HG02623 (cell line): ENCODE measurements around the gene CUX1.

ENCODE experiments used
- ATAC-seq: cut with Tn5 transposase; IDR thresholded peaks from one replicate; pipeline ENCODE4 v1.9.1; 2021; ENCODE audit warnings: moderate library complexity; ENCODE audit not compliant: unreplicated experiment

Gene CUX1

GRCh38 chr7:101952355-101953247, 135.2 kb downstream of the CUX1 start:
- ATAC-seq, result no peak

- no peak for ATAC-seq
Observed at GRCh38 chr7:101953248-101953819, 135.9 kb downstream of the CUX1 start.

- ATAC-seq, result no peak
Observed at GRCh38 chr7:101954499-101954898, 137.1 kb downstream of the CUX1 start.

GRCh38 chr7:101956130-101956529, 138.7 kb downstream of the CUX1 start:
- no peak for ATAC-seq

- no peak for ATAC-seq
Observed at GRCh38 chr7:101957744-101958525, 140.5 kb downstream of the CUX1 start.

GRCh38 chr7:101959342-101959741, 141.9 kb downstream of the CUX1 start:
- no peak for ATAC-seq

DNA sequence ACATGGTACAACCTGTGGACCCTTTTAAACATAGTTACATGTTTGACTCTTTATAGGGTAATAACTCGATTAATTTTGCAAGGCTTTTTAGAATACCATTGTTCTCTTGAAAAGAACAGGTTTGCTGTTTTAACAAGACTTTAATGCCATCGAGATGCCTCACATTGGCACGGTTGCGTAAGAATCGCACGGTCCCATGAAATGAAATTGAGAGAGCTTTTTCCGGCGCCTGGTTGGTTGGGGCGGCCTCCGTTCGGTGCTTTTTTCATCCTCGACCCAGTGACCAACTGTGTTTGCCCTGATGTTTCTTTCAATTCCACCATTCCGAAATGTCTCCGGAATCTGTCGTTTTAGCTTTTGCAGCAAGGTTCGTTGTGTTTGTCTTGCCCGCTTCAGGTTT, 142.4 kb downstream of the CUX1 start:
- no peak for ATAC-seq

DNA sequence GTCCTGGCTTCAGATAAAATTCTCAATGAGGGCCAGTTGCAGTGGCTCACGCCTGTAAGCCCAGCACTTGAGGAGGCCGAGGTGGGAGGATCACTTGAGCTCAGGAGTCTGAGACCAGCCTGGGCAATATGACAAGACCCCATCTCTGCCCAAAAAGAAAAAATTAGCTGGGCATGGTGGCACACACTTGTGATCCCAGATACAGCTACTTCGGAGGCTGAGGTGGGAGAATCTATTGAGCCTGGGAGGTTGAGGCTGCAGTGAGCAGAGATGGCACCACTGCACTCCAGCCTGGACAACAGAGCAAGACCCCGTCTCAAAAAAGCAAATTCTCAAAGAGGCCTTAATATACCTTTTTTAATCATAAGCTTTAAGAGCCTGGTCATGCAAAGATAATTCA, 142.9 kb downstream of the CUX1 start:
- no peak for ATAC-seq

- ATAC-seq, result no peak
Observed at GRCh38 chr7:101960985-101961708, 143.7 kb downstream of the CUX1 start.

DNA sequence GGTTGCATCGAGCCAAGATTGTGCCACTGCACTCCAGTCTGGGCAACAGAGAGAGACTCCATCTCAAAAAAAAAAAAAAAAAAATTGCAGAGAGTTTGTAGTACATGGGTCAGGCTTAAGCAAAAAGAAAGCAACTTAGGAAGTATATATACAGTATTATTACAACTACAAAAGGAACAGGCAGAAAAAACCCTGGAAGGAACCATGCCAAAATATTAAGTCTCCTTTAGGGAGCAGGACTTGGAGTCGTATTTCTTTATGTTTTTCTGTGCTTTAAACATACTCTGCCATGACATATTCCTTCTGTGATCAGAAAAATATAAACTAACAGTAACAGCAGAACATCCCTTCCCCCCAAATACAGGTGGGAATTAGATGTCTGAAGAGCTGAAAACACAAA, 144.4 kb downstream of the CUX1 start:
- no peak for ATAC-seq

- no peak for ATAC-seq
Observed at GRCh38 chr7:101963693-101964092, 146.3 kb downstream of the CUX1 start.

DNA sequence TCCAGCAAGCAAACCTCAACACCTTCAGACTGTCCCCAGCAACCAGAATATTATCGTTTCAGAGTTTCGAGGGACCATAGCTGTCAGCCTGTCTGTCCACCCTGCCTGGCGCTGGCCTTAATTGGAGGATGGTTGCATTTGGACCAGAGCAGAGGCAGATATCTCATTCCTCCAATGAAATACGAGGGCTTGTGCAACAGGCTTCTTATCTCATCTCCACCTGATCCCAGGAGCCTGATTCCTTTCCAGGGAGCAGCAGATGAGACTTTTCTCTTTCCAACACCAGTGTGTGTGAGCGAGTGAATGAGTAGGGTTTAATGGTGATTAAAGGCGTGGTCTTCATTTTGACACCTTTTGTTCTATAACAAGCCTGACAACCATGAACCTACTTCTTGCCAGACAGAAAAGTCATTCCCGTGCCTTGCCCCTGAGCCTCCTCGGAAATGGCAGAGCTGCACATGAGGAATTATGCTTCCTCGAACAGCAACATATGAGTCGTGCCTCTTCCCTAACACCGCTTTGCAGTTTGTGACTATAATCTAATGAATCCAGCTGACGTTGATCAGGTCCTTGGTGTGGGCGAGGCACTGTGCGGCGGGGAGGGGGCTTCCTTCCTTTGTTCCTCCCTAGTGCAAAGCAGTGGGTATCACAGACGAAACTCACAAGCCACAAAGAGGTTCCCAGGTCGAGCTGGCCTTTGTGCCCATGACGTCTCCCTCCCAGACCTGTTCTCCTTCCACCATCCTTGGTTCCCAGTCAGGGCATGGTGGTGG, 147.4 kb downstream of the CUX1 start:
- ATAC-seq, result no peak

DNA sequence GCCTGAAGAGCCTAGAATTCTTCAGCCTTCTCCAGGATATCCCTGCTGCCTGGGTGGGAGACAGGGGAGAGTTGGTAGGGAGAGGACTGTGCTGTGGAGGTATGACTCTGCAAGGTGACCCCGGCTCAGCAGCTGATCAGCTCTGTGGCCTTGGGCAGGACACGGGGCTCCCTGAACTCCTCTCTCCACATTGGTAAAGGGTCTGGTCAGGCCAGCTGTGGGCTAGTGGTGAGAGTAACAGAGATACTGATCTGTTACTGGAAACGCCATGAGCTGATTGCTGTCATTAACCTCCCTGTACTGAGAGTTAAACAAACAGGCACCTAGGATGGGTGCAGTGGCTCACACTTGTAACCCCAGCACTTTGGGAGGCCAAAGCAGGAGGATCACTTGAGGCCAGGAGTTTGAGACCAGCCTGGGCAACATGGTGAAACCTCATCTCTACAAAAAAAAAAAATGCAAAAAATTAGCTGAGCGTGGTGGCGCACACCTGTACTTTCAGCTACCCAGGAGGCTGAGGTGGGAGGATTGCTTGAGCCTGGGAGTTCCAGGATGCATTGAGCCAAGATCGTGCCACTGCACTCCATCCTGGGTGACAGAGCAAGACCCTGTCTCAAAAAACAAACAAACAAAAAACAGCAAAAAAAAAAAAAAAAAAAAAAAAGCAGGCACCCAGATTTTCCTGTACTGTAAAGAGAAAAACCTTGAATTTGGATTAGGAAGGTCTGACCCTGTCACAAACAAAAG, 151.5 kb downstream of the CUX1 start:
- no peak for ATAC-seq

DNA sequence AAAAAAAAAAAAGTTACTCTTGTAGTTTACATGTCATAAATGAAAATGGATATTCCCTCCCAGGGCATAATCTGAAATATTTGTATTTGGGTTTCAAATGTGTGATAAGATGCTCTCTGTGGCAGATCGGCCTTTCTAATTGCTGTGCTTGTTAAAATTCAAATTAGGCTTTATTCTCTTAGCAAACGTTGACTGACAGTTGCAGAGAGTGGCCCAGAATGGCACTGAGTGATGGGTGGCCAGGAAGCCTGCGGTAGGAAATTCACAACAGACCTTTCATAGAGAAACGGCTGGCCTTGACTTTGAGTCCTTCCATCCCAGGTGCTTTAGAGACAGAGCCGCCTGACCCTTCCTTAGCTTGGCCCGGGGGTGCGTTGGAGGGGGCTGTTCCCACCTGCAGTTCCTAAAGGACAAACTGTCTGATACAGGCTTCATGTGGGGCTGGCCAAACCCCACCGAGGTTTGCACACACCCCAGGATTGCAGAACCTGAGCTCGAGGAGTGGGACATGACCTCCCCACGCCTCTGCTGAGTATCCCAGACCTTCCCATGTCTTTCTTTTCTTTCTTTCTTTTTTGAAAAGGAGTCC, 152.7 kb downstream of the CUX1 start:
- ATAC-seq, result no peak

DNA sequence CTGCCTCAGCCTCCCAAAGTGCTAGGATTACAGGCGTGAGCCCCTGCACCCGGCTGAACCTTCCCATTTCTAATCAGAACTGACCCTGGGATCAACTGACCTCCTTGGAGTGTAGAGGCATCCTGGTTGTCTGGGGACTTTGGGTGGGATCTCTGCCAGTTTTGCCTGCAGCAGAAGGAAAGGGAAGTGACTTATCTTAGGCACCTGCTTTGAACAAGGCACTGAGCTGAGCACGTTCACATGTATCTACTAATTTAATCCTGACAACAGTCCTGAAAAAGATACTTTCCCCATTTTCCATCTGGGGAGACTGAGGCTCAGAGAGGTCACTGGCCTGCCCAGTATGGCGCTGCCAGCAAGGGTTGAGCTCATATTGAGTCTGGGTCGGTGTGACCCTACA, 153.4 kb downstream of the CUX1 start:
- ATAC-seq, result no peak

- no peak for ATAC-seq
Observed at GRCh38 chr7:101971457-101971856, 154.0 kb downstream of the CUX1 start.

DNA sequence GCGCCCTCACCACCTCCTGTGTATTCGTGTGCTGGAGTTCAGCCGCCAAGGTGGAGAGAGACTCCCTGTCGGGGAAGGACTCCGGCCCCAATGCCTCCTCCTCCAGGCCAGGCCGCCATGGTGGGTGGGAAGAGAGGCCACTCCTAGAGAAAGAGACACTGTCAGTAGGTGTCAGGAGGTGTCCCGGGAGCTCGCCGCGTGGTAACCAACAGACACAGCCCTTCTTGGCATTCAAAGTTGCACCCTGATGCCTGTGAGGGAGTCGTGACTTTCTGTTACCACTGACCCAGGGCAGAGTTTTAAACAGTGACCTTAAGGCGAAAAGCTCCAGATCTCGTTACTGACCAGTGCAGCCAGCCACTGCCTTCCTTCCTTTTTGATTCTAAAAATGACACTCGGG, 155.2 kb downstream of the CUX1 start:
- ATAC-seq, result no peak

GRCh38 chr7:101973130-101973529, 155.7 kb downstream of the CUX1 start:
- no peak for ATAC-seq

DNA sequence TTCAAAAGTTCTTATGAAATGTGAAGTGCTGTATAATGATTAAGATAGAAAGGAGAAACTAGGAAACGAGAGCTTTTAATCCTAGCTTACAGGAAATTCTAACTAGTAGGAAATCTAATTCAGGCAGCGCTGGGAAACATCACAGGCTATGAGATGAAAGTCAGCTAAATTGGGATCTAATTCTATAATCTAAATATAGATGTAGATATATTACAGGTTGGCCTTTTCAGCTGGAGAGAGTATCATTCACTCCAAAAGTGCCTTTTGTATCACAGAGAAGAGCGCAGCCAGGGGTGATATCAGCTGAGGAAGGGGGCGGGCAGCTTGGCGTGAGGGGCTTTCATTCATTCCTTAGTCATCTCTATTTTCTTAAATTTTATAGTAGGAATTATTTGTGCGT, 157.0 kb downstream of the CUX1 start:
- ATAC-seq, result no peak
